Measurements from ENCODE around the gene NBEAL2.

Gene NBEAL2

GRCh38 chr3:46955157-46955556 is 24.3 kb upstream of the NBEAL2 start:
- H3K4ac ChIP-seq (ENCODE audit: low read length), result no peak overlapping the region
- WGBS, 2 donors (ENCODE audit: extremely low coverage in 2 of 2, insufficient read length in 2 of 2, insufficient replicate concordance in 1 of 2), result no CpG with 5 or more reads among the region's 5 CpGs
- no peaks in the 10 kb centered on the region for H3K27me3 ChIP-seq (ENCODE audit: control insufficient read depth in 3 of 3, insufficient read depth in 3 of 3, low read depth in 1 of 3, low read length in 3 of 3)
- no peak overlapping the region for H2BK5ac ChIP-seq (ENCODE audit: low read length)
- H4K8ac ChIP-seq (ENCODE audit: low read depth, low read length), result no peak overlapping the region
- no peak overlapping the region for H3K9ac ChIP-seq (ENCODE audit: low read depth, low read length, poor library complexity)
- no peak overlapping the region for H2BK12ac ChIP-seq (ENCODE audit: low read length)
- no peak overlapping the region for H2BK120ac ChIP-seq (ENCODE audit: low read depth, low read length)
- H3K4me2 ChIP-seq (ENCODE audit: insufficient read depth, low read length, poor library complexity, severe bottlenecking), result no peak overlapping the region
- H3K4me3 ChIP-seq (ENCODE audit: low read length in 2 of 2), result no peak overlapping the region
- H4K91ac ChIP-seq (ENCODE audit: low read depth, low read length, poor library complexity), result no peak overlapping the region
- no peak overlapping the region for H3K23ac ChIP-seq (ENCODE audit: low read depth, low read length, poor library complexity)
- H2BK15ac ChIP-seq (ENCODE audit: low read length), result no peak overlapping the region
- H2AK5ac ChIP-seq (ENCODE audit: low read depth, low read length), result no peak overlapping the region
- H3K9me3 ChIP-seq (replicated peaks in 1 of 2; ENCODE audit: control insufficient read depth in 2 of 2, insufficient read depth in 1 of 2, low read depth in 1 of 2, low read length in 2 of 2), result no peaks in the 10 kb centered on the region
- H3K36me3 ChIP-seq (replicated peaks in 1 of 2; ENCODE audit: control insufficient read depth in 2 of 2, insufficient read depth in 2 of 2, low read length in 2 of 2), result peaks cover 0 to 14% of the 10 kb centered on the region in 2 donors
- no peak overlapping the region for H3K18ac ChIP-seq (ENCODE audit: low read length)
- peaks cover 3% of the 10 kb centered on the region for H3K79me1 ChIP-seq (ENCODE audit: low read depth, low read length)
- H3K14ac ChIP-seq (ENCODE audit: low read length), result no peak overlapping the region
- no peak for DNase-seq (ENCODE audit: low spot score)
- no peak overlapping the region for H3K27ac ChIP-seq (replicated peaks; ENCODE audit: low read length)
- peaks cover 2 to 14% of the 10 kb centered on the region in 2 donors for H3K4me1 ChIP-seq (ENCODE audit: control insufficient read depth in 2 of 2, insufficient read depth in 1 of 2, low read depth in 1 of 2, low read length in 2 of 2)
- H2AFZ ChIP-seq (ENCODE audit: low read length), result no peak overlapping the region

- no peak overlapping the region for H3K4me3 ChIP-seq (ENCODE audit: low read length in 2 of 2)
- H2AFZ ChIP-seq (ENCODE audit: low read length), result no peak overlapping the region
- H3K9me3 ChIP-seq (replicated peaks in 1 of 2; ENCODE audit: control insufficient read depth in 2 of 2, insufficient read depth in 1 of 2, low read depth in 1 of 2, low read length in 2 of 2), result no peaks in the 10 kb centered on the region
- no peak overlapping the region for H4K8ac ChIP-seq (ENCODE audit: low read depth, low read length)
- H4K91ac ChIP-seq (ENCODE audit: low read depth, low read length, poor library complexity), result no peak overlapping the region
- H3K4me1 ChIP-seq (ENCODE audit: control insufficient read depth in 2 of 2, insufficient read depth in 1 of 2, low read depth in 1 of 2, low read length in 2 of 2), result peaks cover 7 to 19% of the 10 kb centered on the region in 2 donors
- no peak overlapping the region for H2BK15ac ChIP-seq (ENCODE audit: low read length)
- H3K27ac ChIP-seq (replicated peaks; ENCODE audit: low read length), result no peak overlapping the region
- H3K14ac ChIP-seq (ENCODE audit: low read length), result no peak overlapping the region
- no peak overlapping the region for H2BK5ac ChIP-seq (ENCODE audit: low read length)
- no peak overlapping the region for H3K4ac ChIP-seq (ENCODE audit: low read length)
- no peak overlapping the region for H3K4me2 ChIP-seq (ENCODE audit: insufficient read depth, low read length, poor library complexity, severe bottlenecking)
- no peak overlapping the region for H3K18ac ChIP-seq (ENCODE audit: low read length)
- peaks cover 0 to 14% of the 10 kb centered on the region in 2 donors for H3K36me3 ChIP-seq (replicated peaks in 1 of 2; ENCODE audit: control insufficient read depth in 2 of 2, insufficient read depth in 2 of 2, low read length in 2 of 2)
- H2BK12ac ChIP-seq (ENCODE audit: low read length), result no peak overlapping the region
- H3K79me1 ChIP-seq (ENCODE audit: low read depth, low read length), result peaks cover 3% of the 10 kb centered on the region
- H2BK120ac ChIP-seq (ENCODE audit: low read depth, low read length), result no peak overlapping the region
- H2AK5ac ChIP-seq (ENCODE audit: low read depth, low read length), result no peak overlapping the region
- no peak for DNase-seq (ENCODE audit: low spot score)
- no CpG with 5 or more reads among the region's 3 CpGs for WGBS, 2 donors (ENCODE audit: extremely low coverage in 2 of 2, insufficient read length in 2 of 2, insufficient replicate concordance in 1 of 2)
- H3K23ac ChIP-seq (ENCODE audit: low read depth, low read length, poor library complexity), result no peak overlapping the region
- H3K27me3 ChIP-seq (ENCODE audit: control insufficient read depth in 3 of 3, insufficient read depth in 3 of 3, low read depth in 1 of 3, low read length in 3 of 3), result no peaks in the 10 kb centered on the region
- no peak overlapping the region for H3K9ac ChIP-seq (ENCODE audit: low read depth, low read length, poor library complexity)
These were observed 23.6 kb upstream of the NBEAL2 start for GRCh38 chr3:46955801-46956259.

- Histone ChIP-seq H2BK12ac (ENCODE audit: low read length) (no peak overlapping the region), H2BK15ac (ENCODE audit: low read length) (no peak overlapping the region), H4K91ac (ENCODE audit: low read depth, low read length, poor library complexity) (no peak overlapping the region), H2BK5ac (ENCODE audit: low read length) (no peak overlapping the region), H3K27ac (replicated peaks; ENCODE audit: low read length) (no peak overlapping the region), H3K23ac (ENCODE audit: low read depth, low read length, poor library complexity) (no peak overlapping the region), H3K14ac (ENCODE audit: low read length) (no peak overlapping the region), H3K4me2 (ENCODE audit: insufficient read depth, low read length, poor library complexity, severe bottlenecking) (no peak overlapping the region), H3K9ac (ENCODE audit: low read depth, low read length, poor library complexity) (no peak overlapping the region), H3K4me3 (ENCODE audit: low read length in 2 of 2) (no peak overlapping the region), H3K18ac (ENCODE audit: low read length) (no peak overlapping the region), H4K8ac (ENCODE audit: low read depth, low read length) (no peak overlapping the region), H3K27me3 (ENCODE audit: control insufficient read depth in 3 of 3, insufficient read depth in 3 of 3, low read depth in 1 of 3, low read length in 3 of 3) (no peaks in the 10 kb centered on the region), H3K36me3 (replicated peaks in 1 of 2; ENCODE audit: control insufficient read depth in 2 of 2, insufficient read depth in 2 of 2, low read length in 2 of 2) (peaks cover 0 to 16% of the 10 kb centered on the region in 2 donors), H3K9me3 (replicated peaks in 1 of 2; ENCODE audit: control insufficient read depth in 2 of 2, insufficient read depth in 1 of 2, low read depth in 1 of 2, low read length in 2 of 2) (no peaks in the 10 kb centered on the region), H3K4ac (ENCODE audit: low read length) (no peak overlapping the region), H3K79me1 (ENCODE audit: low read depth, low read length) (peaks cover 3% of the 10 kb centered on the region), H2BK120ac (ENCODE audit: low read depth, low read length) (no peak overlapping the region), H3K4me1 (ENCODE audit: control insufficient read depth in 2 of 2, insufficient read depth in 1 of 2, low read depth in 1 of 2, low read length in 2 of 2) (peaks cover 13 to 22% of the 10 kb centered on the region in 2 donors), H2AFZ (ENCODE audit: low read length) (no peak overlapping the region), H2AK5ac (ENCODE audit: low read depth, low read length) (no peak overlapping the region)
- no peak for DNase-seq (ENCODE audit: low spot score)
- WGBS, 2 donors (ENCODE audit: extremely low coverage in 2 of 2, insufficient read length in 2 of 2, insufficient replicate concordance in 1 of 2), result no CpG with 5 or more reads among the region's 11 CpGs
These were observed 22.2 kb upstream of the NBEAL2 start for GRCh38 chr3:46957092-46957820.

- Histone ChIP-seq H3K4ac (ENCODE audit: low read length) (no peak overlapping the region), H2BK120ac (ENCODE audit: low read depth, low read length) (no peak overlapping the region), H3K27ac (replicated peaks; ENCODE audit: low read length) (no peak overlapping the region), H2AFZ (ENCODE audit: low read length) (no peak overlapping the region), H3K4me1 (ENCODE audit: control insufficient read depth in 2 of 2, insufficient read depth in 1 of 2, low read depth in 1 of 2, low read length in 2 of 2) (peaks cover 13 to 22% of the 10 kb centered on the region in 2 donors), H3K23ac (ENCODE audit: low read depth, low read length, poor library complexity) (no peak overlapping the region), H3K4me2 (ENCODE audit: insufficient read depth, low read length, poor library complexity, severe bottlenecking) (no peak overlapping the region), H3K4me3 (ENCODE audit: low read length in 2 of 2) (no peak overlapping the region), H3K9ac (ENCODE audit: low read depth, low read length, poor library complexity) (no peak overlapping the region), H3K9me3 (replicated peaks in 1 of 2; ENCODE audit: control insufficient read depth in 2 of 2, insufficient read depth in 1 of 2, low read depth in 1 of 2, low read length in 2 of 2) (peaks cover 2 to 10% of the 10 kb centered on the region in 2 donors), H3K18ac (ENCODE audit: low read length) (no peak overlapping the region), H3K79me1 (ENCODE audit: low read depth, low read length) (peaks cover 3% of the 10 kb centered on the region), H4K8ac (ENCODE audit: low read depth, low read length) (no peak overlapping the region), H2AK5ac (ENCODE audit: low read depth, low read length) (no peak overlapping the region), H4K91ac (ENCODE audit: low read depth, low read length, poor library complexity) (no peak overlapping the region), H2BK15ac (ENCODE audit: low read length) (no peak overlapping the region), H3K27me3 (ENCODE audit: control insufficient read depth in 3 of 3, insufficient read depth in 3 of 3, low read depth in 1 of 3, low read length in 3 of 3) (no peaks in the 10 kb centered on the region), H3K14ac (ENCODE audit: low read length) (no peak overlapping the region), H2BK12ac (ENCODE audit: low read length) (no peak overlapping the region), H2BK5ac (ENCODE audit: low read length) (no peak overlapping the region), H3K36me3 (replicated peaks in 1 of 2; ENCODE audit: control insufficient read depth in 2 of 2, insufficient read depth in 2 of 2, low read length in 2 of 2) (peaks cover 2 to 23% of the 10 kb centered on the region in 2 donors)
- no peak for DNase-seq (ENCODE audit: low spot score)
- no CpG with 5 or more reads among the region's 9 CpGs for WGBS, 2 donors (ENCODE audit: extremely low coverage in 2 of 2, insufficient read length in 2 of 2, insufficient replicate concordance in 1 of 2)
These were observed 20.9 kb upstream of the NBEAL2 start for GRCh38 chr3:46958467-46959160.
